Activated T-cell treated with anti-CD3 and anti-CD28 coated beads for 24 hours (primary cell): ENCODE measurements around the gene LCMT1.
"Not testable (repeated sequence)": the region's sequence is repeated elsewhere in the genome, so short reads cannot be mapped to it uniquely, and the experiment has no call there.

ENCODE experiments used
- DNase-seq: peaks from one replicate; pipeline ENCODE4 v3.0.0-alpha.2; 2020; ENCODE audit warnings: low read depth

Gene LCMT1

DNA sequence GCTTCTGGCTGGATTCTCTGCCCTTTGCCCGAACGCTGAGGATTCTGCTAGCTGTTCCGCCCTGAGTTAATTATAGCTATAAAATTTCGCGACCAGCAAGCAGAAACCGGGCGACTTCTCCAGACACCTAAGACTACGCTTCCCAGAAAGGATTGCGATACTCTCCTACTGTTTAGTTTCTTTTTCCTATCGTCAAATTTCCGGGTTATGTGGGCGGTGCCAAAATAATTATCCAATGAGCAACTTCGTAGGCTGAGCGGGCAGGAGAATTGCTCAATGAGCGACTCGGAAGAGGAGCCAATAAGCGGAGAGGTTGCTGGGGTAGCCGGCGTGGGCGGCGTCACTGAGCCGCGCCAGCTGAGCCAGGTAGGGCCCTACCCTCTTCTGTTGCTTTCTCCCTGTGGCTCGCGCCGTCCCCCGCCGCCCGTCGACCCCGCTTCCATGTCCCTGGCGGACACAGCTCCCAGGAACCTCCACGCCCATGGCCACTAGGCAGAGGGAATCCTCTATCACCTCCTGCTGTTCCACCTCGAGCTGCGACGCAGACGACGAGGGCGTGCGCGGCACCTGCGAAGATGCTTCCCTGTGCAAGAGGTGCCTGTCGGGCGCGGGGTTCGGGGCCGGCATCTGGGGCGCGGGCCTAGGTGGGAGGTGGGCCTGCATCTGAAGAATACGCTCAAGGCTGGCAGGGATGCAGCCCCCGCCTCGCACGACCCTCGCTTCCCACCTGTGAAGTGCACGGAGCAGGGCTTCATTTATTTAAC, at the start of gene LCMT1:
Gene LCMT1 (plus strand): TSS at position 340 of the 764 bp plus-strand sequence. CDS start 142 bp downstream, at position 482.
- peak; percentile 89 for DNase-seq

DNA sequence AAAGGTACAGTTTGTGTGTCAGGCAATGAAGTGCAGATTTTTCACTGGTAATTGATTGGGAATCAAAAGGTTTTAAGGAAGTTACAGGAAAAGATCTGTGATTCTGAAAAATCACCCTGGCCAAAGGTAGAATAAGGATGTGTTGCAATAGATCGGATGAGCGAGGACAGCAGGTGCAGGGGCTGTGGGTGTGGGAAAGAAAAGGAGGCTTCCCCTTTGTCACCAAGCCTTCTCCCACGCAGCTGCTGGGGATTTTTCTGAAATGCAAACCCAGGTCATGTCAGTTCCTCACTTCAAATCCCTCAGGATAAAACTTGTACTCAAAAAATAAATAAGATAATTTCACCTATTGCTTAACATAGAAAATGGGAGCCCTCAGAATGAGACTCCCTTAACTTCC, 48.4 kb upstream of the LCMT1 start:
- no peak for DNase-seq

DNA sequence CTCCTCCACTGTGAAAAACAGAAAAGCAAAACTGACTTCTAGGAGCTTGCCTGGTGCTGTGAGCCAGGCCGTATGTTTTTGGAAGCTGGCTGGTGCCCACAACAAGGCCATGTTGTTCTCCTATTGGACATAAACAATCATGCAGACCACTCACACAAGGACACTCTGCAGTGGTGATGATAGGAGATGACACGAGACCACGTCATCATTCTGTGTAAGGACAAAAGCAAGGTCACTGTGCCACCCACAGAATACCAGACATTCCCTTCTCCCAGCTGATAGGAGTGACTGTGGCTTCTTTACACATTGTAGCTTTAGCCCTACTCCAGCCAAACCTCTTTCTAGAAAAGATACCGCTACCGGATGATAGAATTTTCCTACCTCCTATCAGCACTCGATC, 47.7 kb upstream of the LCMT1 start:
- no peak for DNase-seq

DNA sequence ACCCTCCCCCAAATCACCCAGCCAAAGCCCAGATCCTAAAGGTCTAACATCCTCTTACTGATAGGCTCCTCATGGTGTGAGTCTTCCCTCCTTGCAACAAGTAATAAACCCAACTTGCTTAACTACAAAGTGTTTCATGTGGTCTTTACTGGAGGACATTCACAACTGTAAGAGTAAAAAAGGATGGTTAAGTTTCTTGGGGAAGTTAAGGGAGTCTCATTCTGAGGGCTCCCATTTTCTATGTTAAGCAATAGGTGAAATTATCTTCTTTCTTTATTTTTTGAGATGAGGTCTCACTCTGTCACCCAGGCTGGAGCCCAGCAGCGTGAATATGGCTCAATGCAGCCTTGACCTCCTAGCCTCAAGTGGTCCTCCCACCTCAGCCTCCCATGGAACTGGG, 47.3 kb upstream of the LCMT1 start:
- DNase-seq: not testable (repeated sequence)

DNA sequence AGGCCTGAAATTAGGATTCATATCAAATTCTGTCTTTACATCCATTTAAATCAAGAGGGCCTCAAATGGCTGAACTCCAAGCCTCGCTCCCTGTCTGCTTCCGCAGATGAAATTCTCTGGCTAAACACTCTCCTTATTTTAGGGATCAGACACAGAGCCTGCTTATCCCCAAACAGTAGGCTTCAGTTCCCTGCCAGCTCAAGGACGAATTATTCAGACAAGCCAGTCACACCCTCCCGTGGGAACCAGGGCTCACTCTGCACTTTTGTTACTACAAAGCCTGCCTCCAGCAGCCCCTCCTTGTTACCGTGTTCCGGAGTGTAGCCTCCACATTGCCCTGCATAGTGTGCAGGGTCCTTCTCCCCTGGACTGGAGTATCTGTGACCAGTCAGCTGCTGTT, 46.6 kb upstream of the LCMT1 start:
- DNase-seq: no peak

DNA sequence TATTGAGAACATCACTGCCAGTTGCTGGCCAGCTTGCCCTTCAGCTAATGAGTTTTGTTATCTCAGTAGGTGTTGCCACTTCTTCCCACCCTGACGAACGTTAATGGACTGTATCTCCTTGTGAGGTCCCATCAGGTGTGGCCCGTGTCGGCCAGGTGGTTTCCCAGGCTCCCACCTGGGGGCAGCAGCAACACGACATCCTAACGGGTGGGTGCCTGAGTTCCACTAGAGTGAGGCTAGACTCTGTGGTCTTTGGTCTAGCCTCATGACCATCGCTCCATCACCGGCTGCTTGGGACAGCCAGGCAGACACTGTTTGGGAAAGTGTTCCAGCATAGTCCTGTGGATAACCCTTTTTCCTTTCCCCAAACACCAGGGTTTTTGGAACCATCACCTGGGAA, 45.6 kb upstream of the LCMT1 start:
- no peak for DNase-seq

DNA sequence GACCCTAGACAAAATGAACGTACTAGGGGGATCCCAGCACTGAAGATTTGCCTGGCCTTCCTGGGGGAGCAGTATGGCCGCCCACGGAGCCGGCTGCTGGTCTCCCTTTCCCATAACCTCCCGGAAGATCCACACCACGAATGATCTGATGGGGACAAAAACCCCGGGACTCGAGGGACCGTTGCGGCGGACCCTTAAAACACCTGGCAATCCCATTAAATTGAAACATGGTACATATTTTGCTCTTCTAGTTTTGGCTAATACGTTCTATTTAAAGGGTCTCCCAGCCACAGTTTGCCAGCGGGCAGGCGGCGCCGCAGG, 45.2 kb upstream of the LCMT1 start:
- no peak for DNase-seq

DNA sequence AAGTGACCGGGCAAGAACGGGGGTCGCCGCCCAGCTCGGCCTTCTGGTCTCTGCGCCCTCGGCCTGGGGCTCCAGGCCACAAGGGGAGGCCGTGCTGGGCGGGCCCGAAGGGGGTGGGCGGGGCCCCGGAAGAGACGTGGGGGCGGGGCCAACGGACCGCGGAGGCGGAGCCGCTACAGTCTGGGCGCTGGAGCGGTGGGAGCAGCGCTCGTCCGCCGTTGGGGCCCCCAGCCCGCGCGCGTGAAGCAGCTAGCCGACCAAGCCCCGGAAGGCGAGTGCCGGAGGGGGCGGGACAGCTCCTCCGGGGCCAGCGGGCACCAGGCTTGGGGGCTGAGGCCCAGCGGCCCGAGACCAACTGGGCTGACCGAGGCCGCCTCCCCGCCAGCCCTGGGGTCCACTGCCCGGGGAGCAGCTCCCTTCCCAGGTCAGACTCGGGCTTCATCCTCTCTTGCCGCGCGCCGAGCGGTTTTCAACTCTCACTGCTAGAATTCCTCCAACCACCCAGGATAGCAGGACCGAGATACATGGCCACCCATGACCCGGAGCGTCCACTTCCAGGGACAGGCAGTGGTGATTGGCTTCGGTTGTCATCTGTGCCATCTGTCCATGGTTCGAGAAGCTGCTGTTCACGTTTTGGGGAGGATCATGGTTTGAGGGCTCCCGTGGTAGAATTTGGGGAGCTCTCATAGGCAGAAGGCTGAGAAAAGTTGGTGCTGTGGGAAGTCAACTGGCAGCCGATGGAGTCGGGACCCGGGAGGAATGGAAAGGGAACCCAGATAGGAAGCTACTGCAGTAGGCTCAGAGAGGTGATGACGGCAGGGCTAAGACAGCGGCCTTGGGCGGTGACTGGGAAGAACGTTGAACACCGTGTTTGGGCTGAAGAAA, 44.6 kb upstream of the LCMT1 start:
- DNase-seq: peak; percentile 76

DNA sequence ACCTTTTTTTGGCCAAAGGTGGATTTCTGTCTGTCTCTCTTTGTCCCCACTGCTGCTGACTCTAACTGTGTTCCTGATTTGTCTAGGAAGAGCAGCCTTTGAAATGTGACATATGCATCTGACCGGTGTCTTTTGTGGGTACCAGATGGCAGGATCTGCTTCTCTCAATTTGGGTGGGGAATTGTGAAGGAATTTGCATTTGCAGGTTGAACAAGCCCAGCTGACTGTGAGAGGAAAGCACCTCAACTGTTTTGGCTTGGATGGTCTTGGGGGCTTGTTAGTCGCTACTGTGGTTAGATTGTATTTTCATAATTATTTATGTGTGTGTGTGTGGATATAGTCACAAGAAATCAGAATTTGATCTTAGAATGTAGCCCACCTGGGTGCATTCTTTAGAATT, 37.7 kb upstream of the LCMT1 start:
- DNase-seq: no peak

DNA sequence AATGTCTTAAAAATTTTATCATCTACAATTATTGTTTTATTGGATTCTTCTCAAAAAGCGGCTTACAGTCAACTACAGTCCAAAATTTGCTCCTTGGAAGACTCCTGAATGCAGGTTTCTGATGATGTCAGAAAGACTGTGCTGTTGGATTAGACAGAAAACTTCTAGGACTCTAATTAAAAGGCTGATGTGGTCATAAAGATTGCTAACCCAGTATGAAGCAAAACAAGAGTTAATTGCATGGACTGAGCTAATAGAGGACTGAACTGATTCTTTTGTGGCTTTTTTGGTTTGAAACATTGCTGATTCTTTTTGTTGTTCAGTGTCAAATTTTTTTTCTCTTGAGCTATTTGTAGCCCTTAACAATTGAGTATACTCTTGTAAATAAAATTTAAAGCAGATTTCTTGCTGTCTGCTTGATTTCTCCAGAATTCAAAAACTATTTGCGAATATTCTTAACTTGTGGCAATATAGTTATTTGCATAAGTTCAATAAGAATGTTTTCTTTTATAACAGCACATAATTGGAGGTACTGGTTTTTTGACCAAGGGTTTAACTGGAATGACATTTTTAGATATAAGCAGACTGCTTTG, 33.1 kb upstream of the LCMT1 start:
- DNase-seq: no peak

DNA sequence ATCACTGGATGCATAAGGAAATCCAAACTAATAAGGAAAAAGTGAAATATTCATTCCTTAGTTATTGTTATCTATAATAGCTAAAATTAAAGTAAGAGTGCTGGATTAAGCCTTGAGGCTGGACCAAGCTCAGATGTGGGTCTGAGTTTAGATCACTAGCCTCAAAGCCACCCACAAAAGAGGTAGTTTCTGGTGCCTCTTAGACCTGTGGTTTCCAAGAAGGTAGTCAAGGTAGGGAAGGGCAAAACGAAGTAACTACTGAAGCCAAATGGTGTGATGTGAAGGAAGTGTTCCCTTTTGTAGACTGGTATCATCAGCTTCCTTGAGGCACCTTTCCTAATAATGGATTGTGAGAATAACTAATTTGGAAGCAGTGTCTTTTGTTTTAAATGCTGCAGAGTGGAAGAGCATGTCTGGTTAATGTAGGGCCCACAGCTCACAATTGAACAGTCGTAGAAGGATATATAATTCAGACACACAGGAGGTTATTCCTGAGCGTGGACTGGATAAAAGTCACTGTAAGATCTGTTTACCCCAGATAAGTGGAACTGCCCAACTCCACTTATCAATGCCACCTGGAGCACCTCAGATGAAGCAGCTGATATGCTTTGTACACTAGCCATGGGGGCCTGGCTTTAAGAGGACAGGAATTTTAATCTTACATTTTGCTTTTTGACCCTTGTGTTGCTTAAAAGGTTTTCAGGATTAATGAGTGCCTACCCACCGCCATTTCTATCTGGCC, 31.7 kb upstream of the LCMT1 start:
- DNase-seq: no peak

DNA sequence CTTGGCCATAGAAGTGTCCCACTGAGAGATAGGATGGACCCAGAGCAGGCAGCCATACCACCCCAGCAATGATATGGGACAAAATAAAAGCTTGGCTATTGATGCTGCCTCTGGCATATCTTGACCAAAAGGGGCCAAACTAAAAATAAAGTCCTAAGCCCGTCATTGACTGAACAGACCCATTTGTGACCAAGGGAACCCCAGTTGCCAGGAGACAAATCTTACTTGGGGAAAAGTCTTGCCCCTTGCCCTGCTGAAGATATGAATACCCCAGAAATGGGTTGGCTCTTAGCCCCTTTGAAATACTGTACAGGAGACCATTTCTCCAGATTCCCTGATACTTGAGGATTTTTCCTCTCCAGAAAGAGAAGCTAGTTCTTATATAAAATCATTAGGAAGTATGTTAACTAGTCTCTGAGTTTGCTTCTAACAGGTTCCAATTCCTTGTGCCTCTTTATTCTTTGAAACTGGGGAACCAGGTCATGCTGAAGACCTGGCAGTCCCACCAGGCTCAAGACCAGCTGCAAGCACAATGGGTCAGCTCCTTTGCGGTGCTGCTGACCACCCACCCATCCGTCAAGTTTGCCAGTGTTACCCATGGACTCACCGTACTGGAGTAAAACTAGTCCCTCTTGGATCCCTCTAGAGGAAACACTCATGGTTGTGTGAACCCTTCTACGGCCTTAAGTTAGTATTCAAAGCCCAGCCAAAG, 31.0 kb upstream of the LCMT1 start:
- no peak for DNase-seq

DNA sequence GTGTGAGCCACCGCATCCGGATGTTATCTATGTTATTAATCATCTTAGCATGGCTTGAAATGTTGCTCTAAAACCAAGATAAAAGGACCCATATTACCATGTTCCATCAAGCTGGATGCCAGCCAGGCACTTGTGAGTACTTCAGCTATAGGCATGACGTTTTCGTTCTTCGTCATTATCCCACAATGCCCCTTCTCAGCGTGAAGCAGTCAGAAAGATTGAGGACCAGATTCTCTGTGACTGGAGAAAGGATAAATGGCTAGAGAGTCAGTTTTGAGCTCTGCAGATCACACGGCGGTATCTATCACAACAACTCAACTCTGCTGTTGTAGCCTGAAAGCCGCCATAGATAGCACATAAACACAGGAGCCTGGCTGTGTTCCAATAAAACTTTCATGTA, 29.8 kb upstream of the LCMT1 start:
- DNase-seq: no peak

DNA sequence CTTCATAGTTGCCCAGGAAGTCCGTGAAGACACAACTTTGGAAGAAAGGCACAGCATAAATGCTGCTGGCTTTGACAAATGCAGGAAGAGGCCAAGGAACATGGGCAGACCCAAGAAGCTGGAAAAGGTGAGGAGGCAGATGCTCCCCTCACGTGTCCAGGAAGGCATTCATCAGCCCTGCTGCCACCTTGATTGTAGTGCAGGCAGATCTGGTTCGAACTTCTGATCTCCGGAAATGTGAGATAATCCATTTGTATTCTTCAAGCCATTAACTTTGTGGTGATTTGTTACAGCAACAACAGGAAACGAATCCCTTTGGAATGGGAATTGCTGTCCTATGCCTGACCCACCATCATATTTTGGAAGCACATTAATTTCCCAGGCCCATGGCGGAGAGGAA, 28.5 kb upstream of the LCMT1 start:
- DNase-seq: no peak

DNA sequence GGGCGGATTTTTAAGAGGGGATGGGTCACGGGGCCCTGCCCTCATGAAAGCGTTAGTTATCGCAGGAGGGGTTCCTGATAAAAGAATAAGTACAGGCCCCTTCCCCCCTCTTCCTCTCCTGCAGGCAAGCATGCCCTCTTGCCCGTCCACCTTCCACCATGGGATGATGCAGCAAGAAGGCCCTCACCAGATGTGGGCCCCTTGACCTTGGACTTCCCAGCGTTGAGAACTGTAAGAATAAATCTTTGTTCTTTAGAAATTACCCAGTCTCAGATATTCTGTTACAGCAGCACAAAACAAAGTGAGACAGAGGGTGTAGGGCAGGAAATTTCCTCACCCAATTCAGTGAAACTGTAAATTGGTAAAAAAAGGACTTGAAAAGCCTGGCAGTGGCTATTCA, 27.8 kb upstream of the LCMT1 start:
- no peak for DNase-seq

DNA sequence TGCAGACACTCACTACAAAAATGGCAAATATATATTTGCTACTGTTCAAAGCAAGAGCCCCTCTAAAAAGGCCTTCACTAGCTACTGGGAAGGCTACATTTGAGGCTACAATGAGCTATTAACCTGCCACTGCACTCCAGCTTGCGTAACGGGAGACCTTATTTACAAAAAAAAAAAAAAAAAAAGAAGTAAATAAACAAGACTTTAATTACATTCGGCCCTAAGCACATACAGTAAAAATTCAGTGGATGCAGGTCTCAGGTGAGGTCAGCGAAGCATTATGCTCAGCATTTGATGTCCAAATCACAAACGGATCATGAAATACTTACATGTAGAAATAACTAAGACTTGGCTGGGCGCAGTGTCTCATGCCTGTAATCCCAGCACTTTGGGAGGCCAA, 26.7 kb upstream of the LCMT1 start:
- no peak for DNase-seq

DNA sequence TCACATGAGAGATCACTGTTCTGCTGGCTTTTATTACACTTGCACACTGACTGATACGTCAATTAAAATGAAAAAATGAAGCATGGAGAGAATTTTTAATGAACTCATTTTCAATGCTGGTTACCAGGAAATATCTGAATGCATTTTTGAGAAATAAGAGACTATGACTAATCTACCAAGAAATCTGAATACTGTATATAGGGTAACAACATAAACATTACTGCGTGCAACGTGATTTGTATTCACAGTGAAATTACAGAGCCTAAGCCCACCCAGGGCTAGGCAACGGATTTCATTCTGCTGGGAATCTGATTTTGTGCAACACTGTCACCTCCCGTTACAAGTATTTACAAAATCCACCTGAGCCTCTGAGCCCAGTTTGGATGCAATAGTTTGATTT, 23.8 kb upstream of the LCMT1 start:
- DNase-seq: no peak

DNA sequence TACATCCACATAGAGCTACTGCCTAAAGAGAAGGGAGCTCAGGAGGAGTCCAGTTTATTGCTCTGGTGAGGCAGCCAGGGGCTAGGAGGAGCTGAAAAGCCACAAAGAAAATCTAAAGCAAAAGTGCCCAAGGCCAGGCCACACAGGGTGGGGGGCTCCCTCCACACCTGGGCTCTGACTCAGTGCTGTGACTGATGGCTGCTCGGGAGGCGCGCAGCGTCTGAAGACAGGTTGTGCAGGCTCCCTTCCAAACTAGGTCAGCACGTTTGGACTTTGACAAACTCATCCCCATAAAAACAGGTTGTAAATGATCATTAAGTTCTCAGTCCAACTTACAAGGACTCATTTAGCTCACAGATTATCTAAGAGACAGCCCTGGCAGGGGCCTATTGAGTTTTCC, 22.2 kb upstream of the LCMT1 start:
- DNase-seq: no peak

DNA sequence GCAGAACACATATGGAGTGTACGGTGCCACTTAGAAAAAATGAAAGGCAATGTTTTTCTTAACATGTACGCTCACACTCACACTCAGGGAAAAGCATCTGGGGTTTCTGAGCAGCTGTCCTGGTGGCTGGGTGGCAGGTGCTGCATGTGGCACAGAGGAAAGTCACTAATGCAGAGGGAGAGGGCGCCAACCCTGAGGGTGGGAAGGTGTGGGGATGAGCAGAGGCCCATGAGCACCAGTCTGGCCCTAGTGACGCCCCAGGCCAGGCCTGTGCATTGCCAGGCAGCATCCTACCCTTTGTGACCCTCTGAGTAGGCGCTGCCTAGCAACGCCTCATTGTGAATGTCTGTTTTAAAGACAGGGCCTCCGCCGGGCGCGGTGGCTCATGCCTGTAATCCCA, 19.1 kb upstream of the LCMT1 start:
- DNase-seq: no peak

DNA sequence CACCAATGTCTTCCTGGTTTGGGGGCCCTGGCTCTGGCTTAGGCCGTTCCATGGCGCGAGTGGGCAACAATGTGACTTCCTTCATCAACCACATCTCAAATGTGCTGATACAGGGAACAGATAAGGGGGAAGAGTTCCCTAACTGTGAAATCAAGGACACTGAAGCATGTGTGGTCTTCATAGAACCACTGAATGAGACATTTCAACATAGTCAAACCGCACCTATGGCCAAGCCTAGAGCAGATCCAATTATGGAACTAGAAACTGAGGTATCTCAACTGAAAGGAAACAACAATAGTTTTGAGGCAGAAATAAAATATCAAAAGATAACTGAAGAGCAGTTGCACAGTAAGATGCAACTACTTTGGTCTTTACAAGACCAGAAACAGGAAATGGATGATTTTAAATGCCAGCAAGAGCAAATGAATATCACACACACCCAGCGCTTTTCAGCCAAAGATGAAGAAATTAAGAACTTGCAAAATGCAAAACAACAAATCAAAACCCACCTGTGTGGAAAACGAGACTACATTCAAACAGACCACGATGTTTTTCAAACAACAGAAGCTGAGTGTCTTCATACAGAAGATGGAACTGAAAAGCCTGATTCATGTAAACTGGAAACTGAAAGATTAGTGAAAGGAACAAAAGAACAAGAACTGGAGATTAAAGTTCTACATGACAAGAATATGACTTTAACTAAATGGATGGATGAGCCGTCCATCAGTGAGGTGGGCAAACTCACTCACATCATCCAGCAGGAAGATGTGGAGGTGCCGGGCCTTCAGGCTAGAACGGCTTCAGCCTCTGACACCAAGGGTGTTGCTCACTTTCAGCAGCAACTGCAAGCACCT, 18.1 kb upstream of the LCMT1 start:
- DNase-seq: no peak

DNA sequence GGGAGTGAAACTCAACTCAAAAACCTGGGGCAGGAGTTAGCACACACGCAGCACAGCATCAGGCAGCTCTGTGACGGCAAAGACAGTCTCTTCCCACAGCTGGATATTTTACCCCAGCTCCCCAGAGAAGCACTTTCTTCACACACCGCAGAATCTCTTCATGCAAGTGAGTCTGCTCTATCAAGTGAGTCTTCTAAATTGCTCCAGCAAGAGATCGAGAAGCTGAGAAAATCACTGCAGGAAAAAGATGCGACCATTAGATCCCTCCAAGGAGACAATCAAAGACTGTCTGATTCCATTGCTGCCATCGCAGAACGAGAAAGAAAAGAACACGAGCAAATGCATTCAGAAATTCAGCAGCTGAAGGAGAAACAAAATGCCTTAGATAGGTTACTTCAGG, 16.9 kb upstream of the LCMT1 start:
- DNase-seq: no peak
